ENCODE results near the gene ESRRA.
"Not testable (repeated sequence)": the region's sequence is repeated elsewhere in the genome, so short reads cannot be mapped to it uniquely, and the experiment has no call there.

Gene ESRRA

DNA sequence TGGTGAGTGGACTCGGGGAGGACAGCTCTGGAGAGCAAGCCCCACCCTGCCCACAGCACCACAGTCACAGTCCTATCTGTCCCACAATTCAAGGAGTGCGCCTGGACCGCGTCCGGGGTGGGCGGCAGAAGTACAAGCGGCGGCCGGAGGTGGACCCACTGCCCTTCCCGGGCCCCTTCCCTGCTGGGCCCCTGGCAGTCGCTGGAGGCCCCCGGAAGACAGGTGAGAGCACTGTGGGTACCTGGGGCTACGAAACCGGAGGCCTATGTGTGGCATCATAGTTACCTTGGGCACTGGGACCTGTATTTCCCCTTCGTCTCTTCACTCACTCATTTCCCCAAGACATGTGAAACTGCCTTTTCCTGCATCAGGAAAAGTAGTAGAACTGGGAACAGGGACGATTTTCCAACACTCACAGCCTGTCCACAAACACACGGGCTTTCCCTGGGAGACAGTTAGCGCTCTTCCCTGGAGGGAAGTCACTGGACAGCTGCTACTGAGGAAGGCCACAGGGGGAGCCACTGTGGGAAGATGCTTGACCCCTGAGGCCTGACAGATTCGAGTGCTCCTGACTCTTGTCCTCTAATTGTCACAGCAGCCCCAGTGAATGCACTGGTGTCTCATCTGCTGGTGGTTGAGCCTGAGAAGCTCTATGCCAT lies 9.0 kb downstream of the ESRRA start:
- DNase-seq: no peak

GRCh38 chr11:64314805-64315561 lies 9.7 kb downstream of the ESRRA start:
- DNase-seq: no peak

- not testable (repeated sequence) for DNase-seq
These were observed 10.6 kb downstream of the ESRRA start for GRCh38 chr11:64315667-64316526.

DNA sequence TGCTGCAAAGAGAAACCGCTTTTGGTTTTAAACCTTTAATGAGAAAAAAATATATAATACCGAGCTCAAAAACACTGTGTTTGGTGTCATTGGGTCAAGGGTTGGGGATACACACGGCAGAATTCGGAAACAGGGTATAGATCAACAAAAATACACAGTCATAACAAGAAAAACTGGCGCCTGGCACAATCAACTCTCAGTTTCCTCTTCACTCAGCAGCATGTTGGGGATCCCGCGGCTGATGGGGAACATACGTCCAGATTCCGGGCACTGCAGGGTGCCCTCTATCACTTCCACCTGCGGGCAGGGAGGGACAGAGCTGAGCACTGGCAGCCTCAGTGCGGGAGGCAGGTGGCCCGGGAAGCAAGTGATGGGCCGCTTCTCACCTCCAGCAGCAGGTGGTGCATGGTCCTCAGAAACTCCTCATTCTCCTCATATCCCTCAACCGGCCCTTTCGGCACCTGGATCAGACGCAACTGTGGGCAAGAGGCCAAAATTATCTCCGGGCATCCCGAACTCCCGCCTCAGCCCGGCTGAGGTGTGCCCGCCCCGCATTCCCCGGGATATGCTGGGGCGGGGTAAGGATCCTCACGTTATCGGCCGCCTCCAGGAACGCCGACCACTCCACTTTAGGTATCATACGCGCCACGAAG lies 11.5 kb downstream of the ESRRA start:
- DNase-seq: no peak

DNA sequence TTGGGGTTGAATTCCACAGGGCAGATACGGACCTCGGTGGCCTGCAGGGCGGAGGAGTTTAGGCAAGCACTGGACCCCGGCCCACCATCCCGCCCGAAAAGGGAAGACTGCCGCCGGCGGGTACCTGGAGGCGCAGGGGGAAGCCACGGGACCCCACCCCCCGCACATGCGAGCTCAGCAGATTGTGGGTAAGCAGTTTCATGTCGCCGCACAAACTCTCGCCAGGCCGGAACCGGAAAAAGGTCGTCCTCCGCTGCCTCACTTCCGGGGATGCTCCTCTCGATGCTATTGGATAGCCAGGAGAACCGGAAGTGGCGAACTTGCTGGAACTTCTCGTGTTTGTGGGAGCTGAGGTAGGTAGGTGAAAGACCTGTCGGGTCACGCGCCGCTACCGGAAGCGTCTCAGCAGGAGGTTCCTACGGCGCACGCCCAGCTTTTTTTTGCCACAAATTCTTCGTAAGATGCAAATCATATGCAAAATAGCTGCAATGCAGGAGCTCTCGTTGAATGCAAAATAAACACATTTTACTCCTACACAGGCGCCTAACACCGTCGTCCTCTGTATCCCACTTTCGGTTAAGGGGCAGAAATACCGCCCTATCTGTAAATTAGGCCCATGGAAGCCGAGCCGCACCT lies 12.1 kb downstream of the ESRRA start, which contains the start of gene TRMT112:
Gene TRMT112 (minus strand): TSS at position 235 of the 636 bp plus-strand sequence. CDS start 33 bp downstream, at position 202.
- peak; percentile 92 for DNase-seq

GRCh38 chr11:64317961-64318765 lies 12.8 kb downstream of the ESRRA start, which contains the start of gene PRDX5:
Gene PRDX5, plus strand, starts transcription at chr11:64318121. Its CDS starts 95 bp downstream, at chr11:64318216.
- DNase-seq: peak; percentile 94

DNA sequence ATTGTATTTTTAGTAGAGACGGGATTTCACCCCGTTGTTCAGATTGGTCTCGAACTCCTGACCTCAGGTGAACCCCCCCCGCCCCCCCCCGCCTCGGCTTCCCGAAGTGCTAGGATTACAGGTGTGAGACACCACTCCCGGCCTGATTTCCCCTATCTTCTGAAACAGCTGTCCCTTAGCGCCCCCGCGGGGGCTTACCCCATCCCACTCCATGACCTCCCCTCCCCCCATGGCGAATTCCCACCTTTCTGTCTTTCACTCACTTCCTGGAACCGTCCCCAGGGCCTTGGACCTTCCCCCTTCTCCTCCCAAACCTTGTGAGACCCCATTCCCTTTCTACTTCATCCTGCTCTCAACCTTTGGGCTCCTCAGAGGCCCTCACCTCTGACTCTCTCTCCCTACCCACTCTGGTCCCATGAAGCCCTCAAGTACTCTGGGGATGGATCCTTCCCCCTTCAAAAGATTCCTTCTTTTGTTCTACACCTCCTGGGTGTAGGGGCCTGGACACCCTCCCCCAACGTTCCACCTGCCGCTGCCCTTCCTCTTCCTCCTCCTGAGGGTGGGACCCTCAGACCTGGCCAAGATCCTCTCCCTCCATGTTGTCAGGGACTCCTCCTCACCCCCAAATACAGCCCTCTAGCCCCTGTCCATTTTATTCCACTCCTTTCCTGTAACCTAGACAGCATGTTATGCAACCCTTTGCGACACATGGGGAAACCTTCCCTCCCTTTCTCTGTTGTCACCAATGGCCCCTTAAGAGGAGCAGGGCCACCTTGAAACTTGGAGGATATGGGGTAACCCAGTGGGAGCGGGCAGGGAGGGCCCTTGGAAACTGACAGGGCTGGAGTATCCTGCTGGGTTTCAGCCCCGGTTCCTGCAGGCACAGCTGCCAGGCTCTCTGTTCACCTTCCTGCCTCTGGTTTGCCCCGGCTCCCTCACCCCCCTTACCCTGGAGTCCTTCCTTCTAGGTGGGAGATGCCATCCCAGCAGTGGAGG lies 13.7 kb downstream of the ESRRA start:
- no peak for DNase-seq

GRCh38 chr11:64320556-64320955 lies 15.2 kb downstream of the ESRRA start:
- DNase-seq: no peak

- no peak for DNase-seq
These were observed 15.7 kb downstream of the ESRRA start for GRCh38 chr11:64321026-64321425.

- DNase-seq: no peak
These were observed 16.2 kb downstream of the ESRRA start for GRCh38 chr11:64321533-64321932.

- DNase-seq: no peak
These were observed 17.6 kb downstream of the ESRRA start for GRCh38 chr11:64322925-64323260.

- DNase-seq: no peak
These were observed 18.0 kb downstream of the ESRRA start for GRCh38 chr11:64323373-64323772.

DNA sequence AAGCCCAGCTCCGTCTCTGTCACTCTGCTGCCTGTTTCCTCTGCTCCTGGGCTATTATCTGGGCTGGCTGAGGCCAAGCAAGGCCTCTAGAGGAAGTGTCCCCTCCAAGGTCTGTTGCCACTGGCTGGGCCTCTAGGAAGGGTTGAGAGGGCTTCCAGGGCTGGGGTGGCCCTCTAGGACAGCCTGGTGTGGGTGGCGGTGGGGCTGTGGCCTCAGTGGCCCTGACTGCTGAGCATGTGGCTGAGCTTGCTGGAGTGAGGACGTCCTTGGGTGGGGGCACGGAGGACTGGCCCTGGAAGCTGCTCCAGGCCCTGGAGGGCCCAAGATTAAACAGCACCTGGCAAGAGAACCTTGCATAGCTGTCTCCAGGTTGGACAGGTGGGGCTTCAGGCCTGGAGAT lies 18.7 kb downstream of the ESRRA start:
- not testable (repeated sequence) for DNase-seq

GRCh38 chr11:64324692-64325469 lies 19.6 kb downstream of the ESRRA start:
- DNase-seq: no peak

DNA sequence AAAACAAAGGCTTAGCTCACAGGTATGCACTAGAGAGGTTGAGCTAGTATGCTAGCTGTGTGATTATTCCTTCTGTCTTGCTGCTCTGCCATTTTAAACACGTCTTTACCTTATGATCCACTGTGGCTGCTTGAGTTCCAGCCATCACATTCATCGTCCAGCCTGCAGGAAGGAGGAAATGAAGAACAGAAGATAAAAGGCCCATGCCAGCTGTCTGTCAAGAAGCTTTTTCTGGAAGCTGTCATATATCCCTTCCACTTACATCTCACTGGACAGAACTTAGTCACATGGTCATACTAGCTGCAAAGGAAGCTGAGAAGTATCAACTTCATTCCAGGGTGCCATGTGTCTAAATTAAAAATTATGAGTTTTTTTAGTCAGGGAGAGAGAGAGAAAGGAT lies 22.1 kb downstream of the ESRRA start:
- DNase-seq: no peak

DNA sequence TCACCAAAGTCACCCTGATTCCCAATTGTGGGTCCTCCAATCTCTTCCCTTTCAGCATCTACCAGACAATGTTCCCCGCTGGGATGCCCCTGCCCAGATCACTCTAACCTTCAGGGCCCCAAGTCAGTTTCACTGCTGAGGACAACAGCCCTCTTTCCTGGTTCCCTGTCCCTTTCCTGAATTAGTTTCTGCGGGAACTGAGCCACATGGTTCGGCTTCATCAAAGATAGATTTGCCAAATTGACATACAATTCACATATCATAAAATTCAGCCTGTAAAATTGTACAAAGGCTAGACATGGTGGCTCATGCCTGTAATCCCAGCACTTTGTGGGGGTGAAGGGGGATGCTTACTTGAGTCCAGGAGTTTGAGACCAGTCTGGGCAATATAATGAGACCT lies 22.7 kb downstream of the ESRRA start:
- no peak for DNase-seq

- DNase-seq: no peak
These were observed 25.6 kb downstream of the ESRRA start for GRCh38 chr11:64330888-64331287.

DNA sequence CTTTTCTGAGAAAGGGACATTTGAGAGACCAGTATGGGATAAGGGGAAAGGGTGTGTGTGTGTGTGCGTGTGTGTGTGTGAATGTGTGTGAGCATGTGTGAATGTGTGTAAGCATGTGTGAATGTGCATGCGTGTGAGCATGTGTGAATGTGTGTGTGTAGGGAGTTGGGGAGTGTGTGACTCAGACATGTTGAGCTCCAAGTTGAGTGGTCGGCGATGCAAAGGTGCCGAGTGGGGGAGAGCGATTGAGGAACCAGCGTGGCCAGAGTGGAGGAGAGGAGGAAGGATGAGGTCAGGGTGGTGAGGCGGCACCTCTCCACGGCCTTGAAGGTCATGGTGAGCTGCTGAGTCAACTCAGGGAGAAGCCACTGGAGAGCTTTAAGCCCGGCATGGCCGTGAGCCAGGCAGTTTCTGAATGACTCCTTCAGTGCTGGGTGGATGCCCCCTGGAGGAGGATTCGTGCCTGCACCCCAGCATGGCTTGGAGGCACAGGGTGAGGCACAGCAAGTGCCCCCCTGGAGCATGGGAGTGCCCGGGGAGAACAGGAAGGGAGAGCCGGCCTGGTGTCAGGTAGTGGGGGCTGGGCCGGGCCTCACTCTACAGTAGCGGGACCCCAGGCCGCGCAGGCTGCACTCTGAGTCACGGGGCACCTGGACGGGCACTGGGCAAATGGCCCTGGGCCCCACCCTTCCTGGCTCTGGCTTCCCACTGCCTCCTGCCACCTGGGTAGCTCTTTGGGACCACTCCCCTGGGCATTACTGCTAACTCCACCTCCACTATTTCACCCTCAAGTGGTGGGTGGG lies 26.4 kb downstream of the ESRRA start:
- DNase-seq: peak; percentile 87

Measured in T1000 (cell line).